Stimulated activated CD8-positive, alpha-beta memory T cell treated with anti-CD3 and anti-CD28 coated beads, Interleukin-12 subunit alpha, Interleukin-12 subunit beta, amount 100 ng/mL, for 1 hour (primary cell): ENCODE measurements around the gene CAGE1.

Source experiments
- DNase-seq: peaks from one replicate; pipeline ENCODE4 v3.0.0-alpha.2; 2020; ENCODE audit warnings: low read depth

Gene CAGE1

GRCh38 chr6:7309050-7309449, 80.5 kb downstream of the CAGE1 start:
- DNase-seq, result no peak

DNA sequence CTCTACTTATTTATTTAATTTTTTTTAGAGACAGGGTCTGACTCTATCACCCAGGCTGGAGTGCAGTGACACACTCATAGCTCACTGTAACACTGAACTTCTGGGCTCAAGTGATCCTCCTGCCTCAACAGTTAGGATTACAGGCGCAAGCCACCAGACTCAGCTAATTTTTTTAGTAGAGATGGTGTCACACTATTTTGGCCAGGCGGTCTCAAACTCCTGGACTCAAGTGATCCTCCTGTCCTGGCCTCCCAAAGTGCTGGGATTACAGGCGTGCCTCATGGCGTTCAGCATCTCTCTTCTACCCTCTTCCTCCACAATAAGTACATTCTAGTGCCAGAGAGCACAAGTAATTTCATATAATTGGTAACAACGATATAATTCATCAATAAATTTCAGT, 82.0 kb downstream of the CAGE1 start:
- no peak for DNase-seq

DNA sequence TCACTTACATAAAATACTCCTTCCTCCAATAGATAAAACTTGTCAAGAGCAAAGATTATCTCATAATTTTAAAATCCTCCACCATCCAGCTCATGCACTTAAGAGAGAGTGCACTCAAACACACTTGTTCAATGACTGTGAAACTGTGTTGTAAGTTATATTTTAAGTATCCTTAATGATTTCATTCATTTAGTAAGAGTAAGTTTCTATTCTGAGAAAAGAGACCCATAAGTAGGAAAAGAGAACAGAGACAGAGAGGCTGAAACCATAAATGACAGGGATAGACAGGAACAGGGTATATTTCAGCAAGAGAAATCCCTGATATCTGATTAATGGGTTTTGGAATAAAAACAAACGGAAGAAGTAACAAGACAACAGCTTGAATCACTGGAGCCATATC, 84.7 kb downstream of the CAGE1 start:
- DNase-seq, result no peak

DNA sequence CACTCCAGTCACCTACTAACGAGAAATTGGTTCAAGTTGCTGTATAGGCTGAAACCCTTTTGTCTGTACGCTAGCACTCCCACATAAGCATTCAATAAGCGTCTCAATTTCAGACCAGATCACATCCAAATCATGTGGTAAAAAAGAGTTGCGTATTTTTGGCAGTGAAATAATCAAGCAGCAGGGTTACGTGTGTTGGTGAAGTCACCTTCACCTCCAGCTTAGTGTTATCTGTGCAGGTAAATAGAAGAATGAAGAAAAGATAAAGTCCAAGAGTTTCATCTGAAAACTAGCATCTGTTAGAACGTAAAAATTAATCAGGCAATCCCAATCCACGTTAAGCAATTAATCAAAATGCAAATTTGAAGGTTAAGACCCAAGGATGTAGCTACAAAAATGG, 87.8 kb downstream of the CAGE1 start:
- no peak for DNase-seq

DNA sequence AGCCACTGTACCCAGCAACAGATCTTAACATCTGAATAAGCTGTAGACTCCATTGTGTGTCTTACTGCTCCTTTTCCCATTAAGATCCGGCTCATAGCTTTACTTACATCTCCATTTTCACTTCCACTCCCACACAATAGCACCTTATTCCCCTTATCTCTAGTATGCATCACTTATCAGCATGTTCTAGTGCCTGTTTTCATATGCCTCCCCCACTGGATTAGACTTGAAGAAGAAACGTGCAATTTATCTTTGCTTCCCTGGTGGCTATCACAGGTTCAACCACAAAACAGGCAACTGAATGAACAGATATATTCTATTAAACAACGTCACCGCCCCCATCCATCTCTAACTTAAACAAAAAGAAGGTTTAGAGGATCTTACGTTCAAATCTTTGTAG, 88.6 kb downstream of the CAGE1 start:
- no peak for DNase-seq

DNA sequence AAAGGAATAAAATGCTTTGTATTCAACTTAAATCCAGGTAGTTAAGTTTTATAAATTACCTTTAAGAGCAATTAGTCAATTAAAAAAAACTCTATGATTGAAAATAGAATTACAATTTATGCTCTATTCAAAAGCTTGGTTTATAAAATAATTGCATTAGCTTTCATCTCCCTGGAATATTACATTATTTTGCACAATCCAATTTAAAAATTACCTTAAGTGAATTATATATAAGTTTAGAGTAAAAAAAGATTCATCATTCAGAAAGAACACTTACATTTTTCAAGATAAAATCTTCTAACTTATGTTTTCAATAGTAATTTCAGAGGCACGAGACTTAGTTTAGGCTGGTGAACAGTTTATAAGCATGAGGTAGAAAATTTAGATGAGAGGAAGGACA, 91.4 kb downstream of the CAGE1 start:
- DNase-seq, result no peak

- no peak for DNase-seq
Observed at GRCh38 chr6:7296602-7297001, 92.9 kb downstream of the CAGE1 start.

- DNase-seq, result no peak
Observed at GRCh38 chr6:7295916-7296315, 93.6 kb downstream of the CAGE1 start.

GRCh38 chr6:7292596-7293255, 96.8 kb downstream of the CAGE1 start:
- DNase-seq, result no peak

DNA sequence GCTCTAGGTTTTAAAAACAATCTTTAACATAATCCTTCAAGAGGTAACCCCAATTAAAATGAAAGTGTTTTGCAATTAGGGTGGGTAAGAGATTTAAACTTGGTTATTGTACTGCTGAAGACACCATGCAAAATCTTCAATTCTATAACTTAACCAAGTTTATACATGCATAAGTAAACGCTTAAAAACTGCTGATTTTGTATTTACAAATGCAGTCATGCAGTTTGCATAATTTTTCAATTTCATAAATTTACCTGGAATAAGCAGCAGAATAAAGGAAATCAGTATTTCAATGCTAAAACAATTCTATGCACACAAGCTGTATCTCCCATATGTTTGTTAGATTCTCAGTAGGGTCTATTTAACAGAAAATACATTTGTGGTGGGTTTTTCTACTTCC, 99.5 kb downstream of the CAGE1 start:
- no peak for DNase-seq

DNA sequence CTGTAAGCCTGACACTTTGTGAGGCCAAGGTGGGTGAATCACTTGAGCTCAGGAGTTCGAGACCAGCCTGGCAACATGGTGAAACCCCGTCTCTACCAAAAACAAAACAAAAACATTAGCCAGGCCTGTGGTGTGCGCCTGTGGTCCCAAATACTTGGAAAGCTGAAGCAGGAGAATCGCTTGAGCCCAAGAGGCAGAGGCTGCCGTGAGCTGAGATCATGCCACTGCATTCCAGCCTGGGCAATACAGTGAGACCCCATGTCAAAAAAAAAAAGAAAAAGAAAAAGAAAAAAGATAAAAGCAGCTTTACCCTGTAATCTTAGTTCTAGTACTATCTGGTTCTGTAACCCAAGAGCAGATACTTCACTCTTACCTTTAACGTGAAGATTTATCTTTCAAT, 104.1 kb downstream of the CAGE1 start:
- DNase-seq, result no peak

- DNase-seq, result no peak
Observed at GRCh38 chr6:7283676-7284075, 105.9 kb downstream of the CAGE1 start.

DNA sequence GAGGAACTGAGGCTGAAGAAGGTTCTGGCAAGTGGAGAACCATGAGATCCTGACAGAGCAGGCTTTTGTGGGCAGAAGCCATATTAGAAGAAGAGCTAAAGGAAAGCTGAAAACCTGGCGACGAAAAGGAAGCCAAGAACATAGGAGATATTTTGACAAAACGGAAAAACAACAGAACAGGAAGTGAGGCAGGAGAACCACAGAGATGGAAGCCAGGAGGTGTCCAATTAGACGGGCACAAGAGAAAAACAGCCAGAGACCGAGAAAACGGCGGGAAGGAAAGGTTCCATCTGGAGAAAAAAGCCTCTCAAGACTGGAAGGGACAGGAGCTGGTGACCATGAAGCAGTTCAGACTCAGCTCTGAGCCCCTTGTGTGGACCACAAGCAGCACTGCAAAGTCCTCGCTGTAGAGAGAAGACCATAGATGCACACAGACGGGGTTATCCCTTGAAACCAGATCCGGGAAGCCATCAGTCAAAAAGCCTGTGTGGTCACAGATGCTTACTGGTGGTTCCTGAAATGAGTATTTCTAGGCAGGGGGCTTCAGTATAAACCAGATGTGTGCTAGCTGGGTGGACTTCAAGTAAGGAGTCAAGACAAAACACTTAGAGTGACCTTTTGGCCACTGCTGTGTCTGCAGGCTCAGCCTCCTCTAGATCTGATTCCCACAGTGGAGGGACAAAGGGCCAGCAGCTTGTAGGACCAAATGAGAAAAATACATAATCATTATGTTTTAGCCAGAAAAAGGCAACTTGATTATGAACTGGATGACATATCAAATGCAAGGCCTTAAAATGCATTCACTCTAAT, 107.2 kb downstream of the CAGE1 start:
- no peak for DNase-seq
